ENCODE measurements around the gene PISD. TPM values are rescaled to one million over a fixed set of nuclear protein-coding genes. Genes with fewer than 3 reads are reported as not detected.
A peak's percentile ranks its signal among the peaks of the same experiment; 100 is the strongest.
"Not testable (repeated sequence)": the region's sequence is repeated elsewhere in the genome, so short reads cannot be mapped to it uniquely, and the experiment has no call there.

PISD gene
- polyA plus RNA-seq, 1 donor from 2014 or later = 20.7 TPM

DNA sequence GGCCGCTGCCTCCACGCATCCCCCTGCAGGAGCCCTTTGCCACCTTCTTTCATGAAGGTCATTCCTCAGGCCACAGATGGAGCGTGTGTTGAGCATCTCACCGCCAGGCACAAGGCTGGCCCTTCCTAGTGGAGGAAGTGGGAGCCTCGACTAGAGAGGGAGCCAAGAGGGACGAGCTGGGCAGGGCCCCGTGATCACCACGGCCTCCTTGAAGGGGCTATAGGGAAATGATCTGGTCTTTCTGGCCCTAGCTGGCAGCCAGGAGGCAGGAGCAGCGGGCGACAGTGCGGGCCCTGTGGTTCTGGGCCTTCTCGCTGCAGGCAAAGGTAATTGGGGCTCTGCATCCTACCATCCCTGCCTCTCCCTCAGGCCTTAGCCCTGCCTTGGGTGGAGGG lies 49.1 kb downstream of the PISD start:
- Mint-ChIP-seq H3K27ac (no peak overlapping the region), H3K4me1 (peaks cover 12 to 26% (median 21%) of the 10 kb centered on the region in 3 donors), H3K27me3 (no peaks in the 10 kb centered on the region), H3K9me3 (no peaks in the 10 kb centered on the region), H3K4me3 (no peak overlapping the region), H3K36me3 (peaks cover 7% of the 10 kb centered on the region)

GRCh38 chr22:31611061-31611760 lies 50.8 kb downstream of the PISD start:
- H3K27ac Mint-ChIP-seq = peak overlapping the region in 1 of 3 donors; percentile 42

GRCh38 chr22:31610611-31611010 lies 51.4 kb downstream of the PISD start:
- H3K36me3 Mint-ChIP-seq = peaks cover 7% of the 10 kb centered on the region
- H3K4me3 Mint-ChIP-seq = no peak overlapping the region
- no peaks in the 10 kb centered on the region for H3K9me3 Mint-ChIP-seq
- H3K27ac Mint-ChIP-seq = peak overlapping the region in 1 of 3 donors; percentile 18
- no peaks in the 10 kb centered on the region for H3K27me3 Mint-ChIP-seq
- peaks cover 5 to 13% (median 9%) of the 10 kb centered on the region in 3 donors for H3K4me1 Mint-ChIP-seq

More at GRCh38 chr22:31611061-31611760, 50.8 kb downstream of the PISD start:
- no peaks in the 10 kb centered on the region for H3K9me3 Mint-ChIP-seq
- H3K4me1 Mint-ChIP-seq = peaks cover 11 to 19% (median 15%) of the 10 kb centered on the region in 3 donors
- H3K27me3 Mint-ChIP-seq = no peaks in the 10 kb centered on the region
- H3K4me3 Mint-ChIP-seq = no peak overlapping the region
- H3K36me3 Mint-ChIP-seq = peaks cover 7% of the 10 kb centered on the region

DNA sequence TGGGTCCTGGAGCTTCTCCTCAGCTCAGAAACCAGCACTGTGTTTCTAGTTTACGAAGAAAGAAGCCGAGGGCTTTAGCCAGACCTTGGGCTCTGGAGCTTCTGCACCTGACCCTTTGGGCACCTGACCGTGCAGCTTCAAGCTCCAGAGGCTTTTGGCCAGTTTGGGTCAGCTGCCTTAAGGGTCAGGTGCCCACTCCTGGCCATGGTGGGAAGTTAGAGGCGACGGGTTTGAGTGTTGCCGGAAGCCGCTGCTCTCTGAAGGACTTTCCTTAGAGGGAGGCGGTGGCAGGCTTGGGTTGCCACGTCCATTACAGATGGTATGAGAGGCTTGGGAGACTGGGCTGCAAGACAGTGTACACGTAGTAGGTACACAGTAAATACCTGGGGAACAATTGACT lies 52.3 kb downstream of the PISD start:
- H3K27me3 Mint-ChIP-seq = no peaks in the 10 kb centered on the region
- H3K27ac Mint-ChIP-seq = no peak overlapping the region
- peaks cover 0 to 7% (median 6%) of the 10 kb centered on the region in 3 donors for H3K4me1 Mint-ChIP-seq
- no peak overlapping the region for H3K4me3 Mint-ChIP-seq
- no peaks in the 10 kb centered on the region for H3K9me3 Mint-ChIP-seq
- peaks cover 7% of the 10 kb centered on the region for H3K36me3 Mint-ChIP-seq

DNA sequence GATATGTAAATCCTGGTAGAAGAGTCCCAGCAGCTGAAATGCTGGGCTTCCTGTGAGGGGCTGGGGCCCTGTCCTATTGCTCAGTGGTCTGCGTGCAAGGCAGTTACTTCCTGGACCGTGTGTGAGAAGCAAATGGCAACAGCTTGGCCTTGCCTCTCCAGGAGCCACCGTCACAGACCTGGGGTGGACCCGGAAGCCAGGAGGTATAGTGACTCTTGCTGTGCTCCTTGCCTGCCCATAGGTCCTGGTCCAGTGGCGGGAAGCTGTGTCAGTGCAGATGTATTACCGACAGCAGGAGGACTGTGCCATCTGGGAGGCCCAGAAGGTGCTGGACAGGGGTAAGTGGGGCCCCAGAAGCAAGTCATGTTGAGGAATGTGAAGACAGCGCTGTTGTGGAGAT lies 54.3 kb downstream of the PISD start:
- H3K27ac Mint-ChIP-seq = no peak overlapping the region
- H3K9me3 Mint-ChIP-seq = no peaks in the 10 kb centered on the region
- peaks cover 0 to 2% (median 0%) of the 10 kb centered on the region in 3 donors for H3K4me1 Mint-ChIP-seq
- no peak overlapping the region for H3K4me3 Mint-ChIP-seq
- H3K36me3 Mint-ChIP-seq = peaks cover 7% of the 10 kb centered on the region
- H3K27me3 Mint-ChIP-seq = no peaks in the 10 kb centered on the region

- no peaks in the 10 kb centered on the region for H3K27me3 Mint-ChIP-seq
- peak overlapping the region in 1 of 3 donors; percentile 50 for H3K27ac Mint-ChIP-seq
- H3K9me3 Mint-ChIP-seq = no peaks in the 10 kb centered on the region
- H3K4me3 Mint-ChIP-seq = no peak overlapping the region
- no peaks in the 10 kb centered on the region for H3K4me1 Mint-ChIP-seq
- H3K36me3 Mint-ChIP-seq = peaks cover 5% of the 10 kb centered on the region
These were observed 56.0 kb downstream of the PISD start for GRCh38 chr22:31605851-31606585.

DNA sequence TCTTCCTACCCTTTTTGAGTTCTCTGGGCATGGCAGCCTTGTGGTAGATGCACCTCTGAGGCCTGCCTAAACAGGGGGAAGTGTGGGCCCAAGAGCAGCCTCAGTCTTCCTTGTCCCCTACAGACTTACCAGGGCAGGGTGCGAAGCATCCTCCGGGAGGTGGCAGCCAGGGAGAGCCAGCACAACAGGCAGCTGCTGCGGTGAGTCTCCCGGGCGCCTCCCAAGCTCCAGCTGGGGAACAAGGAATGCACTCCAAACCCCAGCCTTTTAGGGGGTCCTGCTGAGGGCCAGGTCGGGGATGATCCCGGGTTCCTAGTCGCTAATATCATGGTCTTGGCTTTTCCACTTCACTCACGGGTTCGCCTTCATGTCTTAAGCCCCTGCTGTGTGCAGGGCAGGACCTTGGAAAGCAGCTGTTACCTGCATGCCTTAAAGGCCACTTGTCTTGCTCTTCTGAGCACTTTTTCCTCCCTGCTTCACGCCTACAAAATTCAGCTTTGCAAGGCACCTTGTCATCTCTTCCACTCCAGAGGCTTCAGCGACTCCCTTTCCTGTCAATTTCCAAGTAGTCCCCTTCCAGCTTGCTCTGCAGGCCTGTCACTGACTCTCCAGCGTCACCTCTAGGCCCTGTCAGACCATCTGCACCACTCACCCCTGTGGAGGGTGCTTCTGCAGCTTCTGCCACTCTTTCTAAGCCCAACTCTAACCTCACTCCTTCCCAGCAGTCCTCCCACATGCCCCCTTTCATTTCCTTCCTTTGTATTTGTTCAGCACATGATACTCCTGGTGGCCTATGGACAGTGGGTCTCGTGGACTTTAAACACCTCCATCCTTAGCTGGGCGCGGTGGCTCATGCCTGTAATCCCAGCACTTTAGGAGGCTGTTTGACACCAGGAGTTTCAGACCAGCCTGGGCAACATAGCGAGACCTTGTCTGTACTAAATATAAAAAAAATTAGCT lies 57.0 kb downstream of the PISD start:
- H3K4me1 Mint-ChIP-seq = no peaks in the 10 kb centered on the region

DNA sequence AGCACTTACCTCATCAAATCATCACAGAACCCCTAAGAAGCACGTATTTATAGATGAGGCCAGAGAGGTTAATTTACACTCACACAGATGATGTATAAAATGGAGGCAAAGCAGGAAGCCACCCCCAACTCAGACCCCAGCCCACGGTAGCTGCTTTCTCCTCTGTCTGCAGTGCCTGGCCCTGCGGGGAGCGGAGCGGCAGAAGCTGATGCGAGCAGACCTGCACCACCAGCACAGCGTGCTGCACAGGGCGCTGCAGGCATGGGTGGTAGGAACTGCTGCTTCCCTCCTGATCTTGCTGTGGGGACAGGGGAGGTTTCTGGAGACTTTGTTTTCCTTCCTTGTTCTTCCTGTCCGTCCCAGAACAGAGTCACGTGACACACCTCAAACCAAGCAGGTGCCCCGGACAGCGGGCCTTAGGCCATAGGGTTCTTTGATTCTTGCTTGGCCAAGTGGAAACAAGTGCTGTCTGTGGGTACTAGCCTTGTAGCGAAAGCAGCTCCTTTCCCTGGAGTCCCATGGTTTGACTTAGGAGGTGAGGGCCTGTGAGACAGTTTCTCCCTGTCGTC lies 57.8 kb downstream of the PISD start:
- Mint-ChIP-seq H3K36me3 (peaks cover 1% of the 10 kb centered on the region), H3K27ac (no peak overlapping the region)

More for the DNA sequence above, 57.0 kb downstream of the PISD start:
- H3K27ac Mint-ChIP-seq = no peak overlapping the region
- peaks cover 2% of the 10 kb centered on the region for H3K36me3 Mint-ChIP-seq
- no peaks in the 10 kb centered on the region for H3K9me3 Mint-ChIP-seq
- no peaks in the 10 kb centered on the region for H3K27me3 Mint-ChIP-seq
- no peak overlapping the region for H3K4me3 Mint-ChIP-seq

GRCh38 chr22:31603574-31603973 lies 58.4 kb downstream of the PISD start:
- Mint-ChIP-seq H3K9me3 (no peaks in the 10 kb centered on the region), H3K36me3 (peaks cover 3% of the 10 kb centered on the region), H3K4me3 (no peak overlapping the region), H3K27ac (no peak overlapping the region), H3K4me1 (no peaks in the 10 kb centered on the region), H3K27me3 (no peaks in the 10 kb centered on the region)

More for the DNA sequence above, 57.8 kb downstream of the PISD start:
- Mint-ChIP-seq H3K27me3 (no peaks in the 10 kb centered on the region), H3K9me3 (no peaks in the 10 kb centered on the region), H3K4me3 (no peak overlapping the region), H3K4me1 (no peaks in the 10 kb centered on the region)

GRCh38 chr22:31603081-31603525 lies 58.9 kb downstream of the PISD start:
- Mint-ChIP-seq H3K36me3 (peaks cover 3% of the 10 kb centered on the region), H3K27ac (no peak overlapping the region)

GRCh38 chr22:31602259-31602952 lies 59.6 kb downstream of the PISD start:
- Mint-ChIP-seq H3K36me3 (peaks cover 3% of the 10 kb centered on the region), H3K27ac (no peak overlapping the region), H3K4me1 (no peaks in the 10 kb centered on the region), H3K27me3 (no peaks in the 10 kb centered on the region), H3K4me3 (no peak overlapping the region), H3K9me3 (no peaks in the 10 kb centered on the region)

More at GRCh38 chr22:31603081-31603525, 58.9 kb downstream of the PISD start:
- H3K27me3 Mint-ChIP-seq = no peaks in the 10 kb centered on the region
- H3K4me1 Mint-ChIP-seq = no peaks in the 10 kb centered on the region
- H3K4me3 Mint-ChIP-seq = no peak overlapping the region
- H3K9me3 Mint-ChIP-seq = no peaks in the 10 kb centered on the region

DNA sequence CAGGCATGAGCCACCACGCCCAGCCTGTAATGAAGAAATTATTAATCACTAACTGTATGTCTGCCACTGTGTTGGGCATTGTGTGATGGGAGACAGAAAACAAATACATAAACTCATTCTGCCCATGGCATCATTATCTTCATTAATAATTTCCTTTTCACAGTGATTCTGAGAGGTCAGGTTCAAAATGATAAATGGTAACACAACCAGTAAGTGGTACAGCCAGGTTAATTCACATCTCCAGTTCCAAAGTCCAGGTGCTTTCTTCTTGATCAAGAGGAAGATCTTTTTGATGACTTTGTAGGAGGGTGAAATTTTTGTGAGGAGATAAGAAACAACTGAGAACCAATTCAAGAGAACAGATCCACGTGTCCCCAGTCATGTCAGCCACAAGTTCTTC lies 66.7 kb downstream of the PISD start:
- no peak overlapping the region for H3K4me3 Mint-ChIP-seq
- H3K27me3 Mint-ChIP-seq = no peaks in the 10 kb centered on the region
- no peaks in the 10 kb centered on the region for H3K4me1 Mint-ChIP-seq
- no peaks in the 10 kb centered on the region for H3K9me3 Mint-ChIP-seq
- peak overlapping the region in 1 of 3 donors; percentile 16 for H3K27ac Mint-ChIP-seq
- H3K36me3 Mint-ChIP-seq = peaks cover 5% of the 10 kb centered on the region

- H3K27ac Mint-ChIP-seq, H3K9me3 Mint-ChIP-seq, H3K4me1 Mint-ChIP-seq: not testable (repeated sequence)
These were observed 71.9 kb downstream of the PISD start for GRCh38 chr22:31590161-31590560.

More at GRCh38 chr22:31590161-31590560, 71.9 kb downstream of the PISD start:
- not testable (repeated sequence) for H3K4me3 Mint-ChIP-seq, H3K36me3 Mint-ChIP-seq, H3K27me3 Mint-ChIP-seq
